Keratinocyte (primary cell): ENCODE results near the gene OVAAL.

Source experiments
- CTCF ChIP-seq, 3 experiments: IDR thresholded peaks in 1 of 3; conservative IDR thresholded peaks in 1 of 3; optimal IDR thresholded peaks in 1 of 3; 2 replicates in 2 of 3; 3 replicates in 1 of 3; pipeline versions ENCODE3 to v1.5.1; 2011; ENCODE audit warnings: low read length in 3 of 3, mild to moderate bottlenecking in 3 of 3, moderate library complexity in 2 of 3, control low read depth in 1 of 3, inconsistent platforms in 1 of 3; ENCODE audit not compliant: insufficient read depth in 2 of 3; ENCODE audit errors: extremely low read depth in 1 of 3
- EZH2 ChIP-seq: IDR thresholded peaks from one replicate; pipeline ENCODE4 v1.6.1; 2012; ENCODE audit warnings: inconsistent platforms, mild to moderate bottlenecking, low read length, moderate library complexity

- no peak for TF ChIP-seq CTCF (optimal IDR thresholded peaks at IDR 0.05 in 1 of 3, IDR thresholded peaks at IDR 0.05 in 1 of 3, conservative IDR thresholded peaks at IDR 0.05 in 1 of 3; ENCODE audit: extremely low read depth in 1 of 3, insufficient read depth in 2 of 3, low read length in 3 of 3)
- TF ChIP-seq EZH2 = no peak
Measured at GRCh38 chr1:180567654-180568053, 8.9 kb downstream of the OVAAL start.
